H7 (cell line): Measurements from ENCODE around the gene CFAP45. TPM values are rescaled to one million over a fixed set of nuclear protein-coding genes. Genes with fewer than 3 reads are reported as not detected.

Experiments
- DNase-seq: peaks from one replicate; pipeline ENCODE4 v3.0.0; 2012
- H3K27me3 ChIP-seq: 2 replicates; pipeline ENCODE4 v1.6.0; 2011; ENCODE audit warnings: mild to moderate bottlenecking, low read length; ENCODE audit not compliant: control insufficient read depth, insufficient read depth
- H3K36me3 ChIP-seq: replicated peaks from 2 replicates; pipeline ENCODE4 v1.5.1; 2011; ENCODE audit warnings: low read length; ENCODE audit not compliant: control insufficient read depth, insufficient read depth
- H3K4me3 ChIP-seq: 2 replicates; pipeline ENCODE4 v1.5.1; 2011; ENCODE audit warnings: low read depth, mild to moderate bottlenecking, control low read depth, low read length, moderate library complexity; ENCODE audit not compliant: insufficient read depth
- total RNA-seq: library from RNA; depleted of rRNA; stranded (reverse); fragments of >200 nt; shearing (Covaris generic); gene quantifications from 2 replicates; pipeline ENCODE4 v1.2.3, GENCODE V29; 2014

Gene CFAP45
- total RNA-seq, 1 experiment from 2014 or later: 0.17 TPM

- Histone ChIP-seq H3K27me3 (peaks cover 25% of the 10 kb centered on the region), H3K36me3 (no peaks in the 10 kb centered on the region), H3K4me3 (no peak overlapping the region)
- no peak for DNase-seq
Measured at GRCh38 chr1:159855709-159856108, 44.3 kb downstream of the CFAP45 start.

GRCh38 chr1:159854693-159855192 is 45.2 kb downstream of the CFAP45 start:
- peak overlapping the region; percentile 60 for H3K4me3 ChIP-seq
- peak; percentile 89 for DNase-seq
- peaks cover 23% of the 10 kb centered on the region for H3K27me3 ChIP-seq
- H3K36me3 ChIP-seq: no peaks in the 10 kb centered on the region

GRCh38 chr1:159854116-159854692 is 45.8 kb downstream of the CFAP45 start:
- Histone ChIP-seq H3K36me3 (no peaks in the 10 kb centered on the region), H3K4me3 (peak overlapping the region; percentile 60), H3K27me3 (peaks cover 23% of the 10 kb centered on the region)
- DNase-seq: peak; percentile 88

- DNase-seq: no peak
- peak overlapping the region; percentile 60 for H3K4me3 ChIP-seq
- no peaks in the 10 kb centered on the region for H3K36me3 ChIP-seq
- peaks cover 23% of the 10 kb centered on the region for H3K27me3 ChIP-seq
Measured at GRCh38 chr1:159853417-159854115, 46.4 kb downstream of the CFAP45 start.

GRCh38 chr1:159851407-159851806 is 48.6 kb downstream of the CFAP45 start:
- no peak for DNase-seq
- Histone ChIP-seq H3K36me3 (no peaks in the 10 kb centered on the region), H3K4me3 (no peak overlapping the region), H3K27me3 (peaks cover 23% of the 10 kb centered on the region)

GRCh38 chr1:159849626-159850366 is 50.2 kb downstream of the CFAP45 start:
- H3K36me3 ChIP-seq: no peaks in the 10 kb centered on the region
- peaks cover 12% of the 10 kb centered on the region for H3K27me3 ChIP-seq
- no peak overlapping the region for H3K4me3 ChIP-seq
- no peak for DNase-seq

- H3K27me3 ChIP-seq: peaks cover 1% of the 10 kb centered on the region; the same call in 1 of the 2 replicates
- H3K4me3 ChIP-seq: no peak overlapping the region
- DNase-seq: no peak
- no peaks in the 10 kb centered on the region for H3K36me3 ChIP-seq
Measured at GRCh38 chr1:159848326-159848725, 51.6 kb downstream of the CFAP45 start.

- Histone ChIP-seq H3K36me3 (no peaks in the 10 kb centered on the region), H3K4me3 (no peak overlapping the region), H3K27me3 (peaks cover 1% of the 10 kb centered on the region; the same call in 1 of the 2 replicates)
- no peak for DNase-seq
Measured at GRCh38 chr1:159847231-159847630, 52.7 kb downstream of the CFAP45 start.

- peaks cover 1% of the 10 kb centered on the region; the same call in 1 of the 2 replicates for H3K27me3 ChIP-seq
- H3K36me3 ChIP-seq: no peaks in the 10 kb centered on the region
- no peak for DNase-seq
- no peak overlapping the region for H3K4me3 ChIP-seq
Measured at GRCh38 chr1:159845751-159846629, 54.0 kb downstream of the CFAP45 start.

GRCh38 chr1:159843459-159843858 is 56.5 kb downstream of the CFAP45 start:
- H3K4me3 ChIP-seq: no peak overlapping the region
- no peaks in the 10 kb centered on the region for H3K36me3 ChIP-seq
- no peak for DNase-seq
- peaks cover 1% of the 10 kb centered on the region; the same call in 1 of the 2 replicates for H3K27me3 ChIP-seq

- no peak overlapping the region for H3K4me3 ChIP-seq
- H3K27me3 ChIP-seq: peaks cover 1% of the 10 kb centered on the region; the same call in 1 of the 2 replicates
- H3K36me3 ChIP-seq: no peaks in the 10 kb centered on the region
- DNase-seq: no peak
Measured at GRCh38 chr1:159841749-159842148, 58.2 kb downstream of the CFAP45 start.

GRCh38 chr1:159839116-159839849 is 60.7 kb downstream of the CFAP45 start:
- Histone ChIP-seq H3K36me3 (no peaks in the 10 kb centered on the region), H3K4me3 (no peak overlapping the region), H3K27me3 (peaks cover 3% of the 10 kb centered on the region; the same call in 1 of the 2 replicates)
- DNase-seq: no peak

- no peak for DNase-seq
- no peaks in the 10 kb centered on the region for H3K36me3 ChIP-seq
- no peak overlapping the region for H3K4me3 ChIP-seq
- H3K27me3 ChIP-seq: peaks cover 3% of the 10 kb centered on the region; the same call in 1 of the 2 replicates
Measured at GRCh38 chr1:159838715-159839114, 61.2 kb downstream of the CFAP45 start.
